Neural cell (in vitro differentiated cells): ENCODE data around the gene OR8B4. TPM values are rescaled to one million over a fixed set of nuclear protein-coding genes. Genes with fewer than 3 reads are reported as not detected.

ENCODE experiments used
- H2AFZ ChIP-seq: fragments of 200-600, 300-800 bp; sonication (generic), shearing (Covaris generic); 2 replicates; pipeline ENCODE4 v1.6.0; 2014; ENCODE audit warnings: low read depth, mild to moderate bottlenecking, antibody characterized with exemption, low read length, moderate library complexity
- H3F3A ChIP-seq: fragments of 200-600 bp; shearing (Covaris generic); 2 replicates; pipeline ENCODE4 v1.6.1; 2016; ENCODE audit warnings: mild to moderate bottlenecking, moderate library complexity, mixed read lengths, antibody characterized with exemption, low read length; ENCODE audit not compliant: insufficient read depth, poor library complexity, severe bottlenecking
- H3K27ac ChIP-seq: fragments of 200-600, 300-800 bp; sonication (generic), shearing (Covaris generic); 2 replicates; pipeline ENCODE4 v1.5.1; 2014; ENCODE audit warnings: mild to moderate bottlenecking, low read length, moderate library complexity
- H3K27me3 ChIP-seq: fragments of 300-800, 200-600 bp; sonication (generic), shearing (Covaris generic); 2 replicates; pipeline ENCODE4 v1.6.0; 2014; ENCODE audit warnings: mild to moderate bottlenecking, low read depth, low read length, moderate library complexity; ENCODE audit not compliant: insufficient read depth
- H3K36me3 ChIP-seq: fragments of 300-800, 200-600 bp; sonication (generic), shearing (Covaris generic); 2 replicates; pipeline ENCODE4 v1.5.1; 2014; ENCODE audit warnings: mild to moderate bottlenecking, antibody characterized with exemption, low read length, moderate library complexity; ENCODE audit not compliant: insufficient read depth
- H3K4me2 ChIP-seq: fragments of 300-800, 200-600 bp; sonication (generic), shearing (Covaris generic); 2 replicates; pipeline ENCODE4 v1.6.0; 2014; ENCODE audit warnings: mild to moderate bottlenecking, low read length
- H3K4me3 ChIP-seq: fragments of 300-800, 200-600 bp; sonication (generic), shearing (Covaris generic); 2 replicates; pipeline ENCODE4 v1.5.1; 2014; ENCODE audit warnings: mild to moderate bottlenecking, low read length, moderate library complexity
- H3K79me2 ChIP-seq: fragments of 200-600 bp; shearing (Covaris generic); replicated peaks from 2 replicates; pipeline ENCODE4 v1.6.0; 2014; ENCODE audit warnings: mild to moderate bottlenecking, low read length, moderate library complexity; ENCODE audit not compliant: insufficient read depth
- H3K9ac ChIP-seq: fragments of 300-800, 200-600 bp; sonication (generic), shearing (Covaris generic); 2 replicates; pipeline ENCODE4 v1.6.1; 2016; ENCODE audit warnings: mild to moderate bottlenecking, low read length, mixed read lengths
- H3K9me2 ChIP-seq: fragments of 200-600 bp; shearing (Covaris generic); 2 replicates; pipeline ENCODE4 v1.6.1; 2016; ENCODE audit warnings: mild to moderate bottlenecking, low read length, mixed read lengths; ENCODE audit not compliant: insufficient read depth
- H3K9me3 ChIP-seq: fragments of 200-600, 300-800 bp; sonication (generic), shearing (Covaris generic); 2 replicates; pipeline ENCODE4 v1.6.1; 2016; ENCODE audit warnings: mild to moderate bottlenecking, mixed run types, low read length, moderate library complexity, mixed read lengths
- H4K20me1 ChIP-seq: fragments of 200-600 bp; shearing (Covaris generic); 2 replicates; pipeline ENCODE4 v1.6.1; 2016; ENCODE audit warnings: mild to moderate bottlenecking, mixed run types; ENCODE audit not compliant: insufficient read depth
- EP300 ChIP-seq: fragments of 450-650 bp; conservative IDR thresholded peaks from 2 replicates; pipeline ENCODE4 v1.6.1; 2014; ENCODE audit warnings: antibody characterized with exemption, mild to moderate bottlenecking, moderate library complexity; ENCODE audit not compliant: poor library complexity, severe bottlenecking
- EZH2 ChIP-seq: fragments of 200-600, 300-800 bp; shearing (Covaris generic), sonication (generic); IDR thresholded peaks from 2 replicates; pipeline ENCODE4 v1.6.1; 2014; ENCODE audit warnings: antibody characterized with exemption, low read length, borderline replicate concordance, mild to moderate bottlenecking; ENCODE audit not compliant: insufficient read depth, poor library complexity, severe bottlenecking
- MXI1 ChIP-seq: fragments of 450-650 bp; conservative IDR thresholded peaks from 2 replicates; pipeline ENCODE4 v1.6.1; 2014; ENCODE audit warnings: antibody characterized with exemption, mild to moderate bottlenecking; ENCODE audit not compliant: poor library complexity, severe bottlenecking
- POLR2AphosphoS5 ChIP-seq: IDR thresholded peaks from 2 replicates; pipeline ENCODE4 v1.6.1; 2012
- RAD21 ChIP-seq: fragments of 450-650 bp; conservative IDR thresholded peaks from 2 replicates; pipeline ENCODE4 v1.6.1; 2014; ENCODE audit warnings: antibody characterized with exemption, mild to moderate bottlenecking, moderate library complexity
- SMC3 ChIP-seq: fragments of 450-650 bp; conservative IDR thresholded peaks from 2 replicates; pipeline ENCODE4 v1.6.1; 2014; ENCODE audit warnings: antibody characterized with exemption, mild to moderate bottlenecking, moderate library complexity; ENCODE audit not compliant: poor library complexity
- TAF1 ChIP-seq: IDR thresholded peaks from 2 replicates; pipeline ENCODE4 v1.6.1; 2012; ENCODE audit warnings: low read depth
- polyA plus RNA-seq: library from polyadenylated mRNA; depleted of rRNA; stranded (reverse); fragments of >200 nt; gene quantifications from 2 replicates; pipeline ENCODE4 v1.2.3, GENCODE V29; 2014
- TF ChIP-seq, protein P1 (sequence below): IDR thresholded peaks from 2 replicates; pipeline ENCODE4 v1.6.1; 2012; ENCODE audit warnings: borderline replicate concordance
- TF ChIP-seq, protein P2 (sequence below): fragments of 450-650 bp; IDR thresholded peaks from 2 replicates; pipeline ENCODE4 v1.5.1; 2014; ENCODE audit warnings: antibody characterized with exemption, mild to moderate bottlenecking, moderate library complexity; ENCODE audit not compliant: poor library complexity, severe bottlenecking

OR8B4 gene
- polyA plus RNA-seq, 1 donor from 2014 or later = not detected

GRCh38 chr11:124445646-124446150, 21.0 kb upstream of the OR8B4 start, which contains the start of gene OR8B8:
TSS of gene OR8B8 (minus strand) at chr11:124445696. CDS start at chr11:124441085, 4,611 bp downstream.
- H4K20me1 ChIP-seq = no peaks in the 10 kb centered on the region
- no peak within 1 kb of the TSS for H2AFZ ChIP-seq
- H3K9me2 ChIP-seq = no peaks in the 10 kb centered on the region
- no peaks in the 10 kb centered on the region for H3K27me3 ChIP-seq
- H3K9ac ChIP-seq = no peak within 1 kb of the TSS
- H3K4me2 ChIP-seq = no peak within 1 kb of the TSS
- no peaks in the 10 kb centered on the region for H3F3A ChIP-seq
- H3K36me3 ChIP-seq = no peaks in the 10 kb centered on the region
- no peaks in the 10 kb centered on the region for H3K9me3 ChIP-seq
- no peak within 1 kb of the TSS for H3K27ac ChIP-seq
- TF ChIP-seq RAD21 (no peak), POLR2AphosphoS5 (no peak), SMC3 (no peak), MXI1 (no peak), EP300 (no peak), TAF1 (no peak)
- TF ChIP-seq, protein P1, sequence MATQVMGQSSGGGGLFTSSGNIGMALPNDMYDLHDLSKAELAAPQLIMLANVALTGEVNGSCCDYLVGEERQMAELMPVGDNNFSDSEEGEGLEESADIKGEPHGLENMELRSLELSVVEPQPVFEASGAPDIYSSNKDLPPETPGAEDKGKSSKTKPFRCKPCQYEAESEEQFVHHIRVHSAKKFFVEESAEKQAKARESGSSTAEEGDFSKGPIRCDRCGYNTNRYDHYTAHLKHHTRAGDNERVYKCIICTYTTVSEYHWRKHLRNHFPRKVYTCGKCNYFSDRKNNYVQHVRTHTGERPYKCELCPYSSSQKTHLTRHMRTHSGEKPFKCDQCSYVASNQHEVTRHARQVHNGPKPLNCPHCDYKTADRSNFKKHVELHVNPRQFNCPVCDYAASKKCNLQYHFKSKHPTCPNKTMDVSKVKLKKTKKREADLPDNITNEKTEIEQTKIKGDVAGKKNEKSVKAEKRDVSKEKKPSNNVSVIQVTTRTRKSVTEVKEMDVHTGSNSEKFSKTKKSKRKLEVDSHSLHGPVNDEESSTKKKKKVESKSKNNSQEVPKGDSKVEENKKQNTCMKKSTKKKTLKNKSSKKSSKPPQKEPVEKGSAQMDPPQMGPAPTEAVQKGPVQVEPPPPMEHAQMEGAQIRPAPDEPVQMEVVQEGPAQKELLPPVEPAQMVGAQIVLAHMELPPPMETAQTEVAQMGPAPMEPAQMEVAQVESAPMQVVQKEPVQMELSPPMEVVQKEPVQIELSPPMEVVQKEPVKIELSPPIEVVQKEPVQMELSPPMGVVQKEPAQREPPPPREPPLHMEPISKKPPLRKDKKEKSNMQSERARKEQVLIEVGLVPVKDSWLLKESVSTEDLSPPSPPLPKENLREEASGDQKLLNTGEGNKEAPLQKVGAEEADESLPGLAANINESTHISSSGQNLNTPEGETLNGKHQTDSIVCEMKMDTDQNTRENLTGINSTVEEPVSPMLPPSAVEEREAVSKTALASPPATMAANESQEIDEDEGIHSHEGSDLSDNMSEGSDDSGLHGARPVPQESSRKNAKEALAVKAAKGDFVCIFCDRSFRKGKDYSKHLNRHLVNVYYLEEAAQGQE = no peak
- no peaks in the 10 kb centered on the region for H3K79me2 ChIP-seq
- H3K4me3 ChIP-seq = no peak within 1 kb of the TSS

DNA sequence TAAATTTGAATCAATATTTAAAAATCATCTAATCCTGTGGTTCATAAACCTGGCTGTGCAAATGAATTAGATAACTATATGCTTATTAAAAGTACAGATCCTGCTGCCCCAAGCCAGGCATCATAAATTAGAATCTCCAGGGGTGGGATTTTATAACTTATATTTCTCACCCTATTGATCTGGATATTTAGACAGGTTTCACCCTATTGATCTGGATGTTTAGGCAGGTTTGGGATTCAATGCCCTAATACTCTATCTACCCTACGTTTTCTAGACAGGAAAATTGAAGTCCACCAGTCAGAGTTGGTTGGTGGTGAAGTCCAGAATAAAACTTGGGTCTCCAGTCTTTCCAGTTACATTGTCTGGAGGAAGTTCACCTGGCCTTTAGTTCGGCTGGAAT, 18.2 kb upstream of the OR8B4 start:
- Histone ChIP-seq H3K9me3 (no peaks in the 10 kb centered on the region), H3F3A (no peaks in the 10 kb centered on the region), H3K4me2 (no peak overlapping the region), H4K20me1 (no peaks in the 10 kb centered on the region), H3K27me3 (no peaks in the 10 kb centered on the region), H3K36me3 (no peaks in the 10 kb centered on the region), H3K9me2 (no peaks in the 10 kb centered on the region), H3K9ac (no peak overlapping the region), H3K27ac (no peak overlapping the region), H2AFZ (no peak overlapping the region), H3K79me2 (no peaks in the 10 kb centered on the region), H3K4me3 (no peak overlapping the region)
- TF ChIP-seq, protein P2, sequence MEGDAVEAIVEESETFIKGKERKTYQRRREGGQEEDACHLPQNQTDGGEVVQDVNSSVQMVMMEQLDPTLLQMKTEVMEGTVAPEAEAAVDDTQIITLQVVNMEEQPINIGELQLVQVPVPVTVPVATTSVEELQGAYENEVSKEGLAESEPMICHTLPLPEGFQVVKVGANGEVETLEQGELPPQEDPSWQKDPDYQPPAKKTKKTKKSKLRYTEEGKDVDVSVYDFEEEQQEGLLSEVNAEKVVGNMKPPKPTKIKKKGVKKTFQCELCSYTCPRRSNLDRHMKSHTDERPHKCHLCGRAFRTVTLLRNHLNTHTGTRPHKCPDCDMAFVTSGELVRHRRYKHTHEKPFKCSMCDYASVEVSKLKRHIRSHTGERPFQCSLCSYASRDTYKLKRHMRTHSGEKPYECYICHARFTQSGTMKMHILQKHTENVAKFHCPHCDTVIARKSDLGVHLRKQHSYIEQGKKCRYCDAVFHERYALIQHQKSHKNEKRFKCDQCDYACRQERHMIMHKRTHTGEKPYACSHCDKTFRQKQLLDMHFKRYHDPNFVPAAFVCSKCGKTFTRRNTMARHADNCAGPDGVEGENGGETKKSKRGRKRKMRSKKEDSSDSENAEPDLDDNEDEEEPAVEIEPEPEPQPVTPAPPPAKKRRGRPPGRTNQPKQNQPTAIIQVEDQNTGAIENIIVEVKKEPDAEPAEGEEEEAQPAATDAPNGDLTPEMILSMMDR = no peak

DNA sequence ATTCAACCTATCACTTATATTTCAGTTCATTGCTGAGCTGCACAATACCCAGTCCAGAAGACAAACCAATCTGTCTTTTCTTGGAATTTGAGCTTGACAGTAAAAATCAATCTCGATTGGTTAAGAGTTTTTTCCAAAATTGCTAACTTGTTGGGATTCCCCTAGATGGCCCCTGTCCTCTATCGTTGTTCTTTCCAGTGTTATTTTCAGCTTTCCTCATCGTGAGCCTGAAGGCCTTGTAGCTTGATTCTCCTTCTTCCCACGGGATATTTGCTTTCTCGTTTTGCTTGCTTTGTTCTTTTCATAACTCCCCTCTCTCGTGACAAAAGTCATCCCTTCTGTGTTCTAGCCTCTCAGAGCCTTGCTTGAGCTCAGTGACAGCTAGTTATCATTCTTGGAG, 17.8 kb upstream of the OR8B4 start:
- Histone ChIP-seq H3K79me2 (no peaks in the 10 kb centered on the region), H3K27ac (no peak overlapping the region), H3K9ac (no peak overlapping the region), H3F3A (no peaks in the 10 kb centered on the region), H2AFZ (no peak overlapping the region), H3K4me3 (no peak overlapping the region), H3K27me3 (no peaks in the 10 kb centered on the region), H3K4me2 (no peak overlapping the region), H3K36me3 (no peaks in the 10 kb centered on the region), H3K9me2 (no peaks in the 10 kb centered on the region), H4K20me1 (no peaks in the 10 kb centered on the region), H3K9me3 (no peaks in the 10 kb centered on the region)
- TF ChIP-seq, protein P2 = no peak
- no peak for TF ChIP-seq EP300
- TF ChIP-seq MXI1 = no peak
- no peak for TF ChIP-seq SMC3
- TF ChIP-seq TAF1 = no peak
- TF ChIP-seq, protein P1 = no peak
- no peak for TF ChIP-seq POLR2AphosphoS5
- no peak for TF ChIP-seq RAD21
- TF ChIP-seq EZH2 = no peak
